GM18951 (cell line): ENCODE data around the gene IPCEF1.

ENCODE experiments used
- POLR2A ChIP-seq: IDR thresholded peaks from 4 replicates; pipeline ENCODE4 v1.6.1; 2011; ENCODE audit warnings: mild to moderate bottlenecking; ENCODE audit not compliant: insufficient read length, insufficient read depth; ENCODE audit errors: extremely low read depth
- in situ Hi-C: fragments of 300-500 bp; cut with MboI; formaldehyde crosslinking; loops from one replicate; pipeline ENCODE4 v1.12.0; 2022; ENCODE audit warnings: low sequenced_read_pairs, mixed read lengths, inconsistent platforms; ENCODE audit not compliant: unreplicated experiment

Gene IPCEF1

DNA sequence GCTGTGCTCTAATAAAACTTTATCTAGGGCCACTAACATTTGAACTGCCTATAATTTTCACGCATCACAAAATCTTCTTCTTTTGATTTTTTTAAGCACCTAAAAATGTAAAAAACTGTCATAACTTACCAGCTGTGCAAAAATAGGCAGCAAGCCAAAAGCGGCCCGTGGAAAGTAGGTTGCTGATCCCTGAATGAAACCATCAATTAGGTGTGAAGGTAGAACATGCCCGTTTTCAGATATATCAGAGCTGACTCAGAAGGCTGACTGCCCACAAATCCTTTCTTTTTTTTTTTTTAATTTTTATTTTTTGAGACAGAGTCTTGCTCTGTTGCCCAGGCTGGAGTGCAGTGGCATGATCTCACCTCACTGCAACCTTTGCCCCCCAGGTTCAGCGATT is 4.9 kb upstream of the IPCEF1 start:
- in situ Hi-C loops: loop anchor here (5.0 kb wide), 1 partner anchor 199 kb away; no protein-coding TSS in a partner anchor
- no peak for TF ChIP-seq POLR2A

DNA sequence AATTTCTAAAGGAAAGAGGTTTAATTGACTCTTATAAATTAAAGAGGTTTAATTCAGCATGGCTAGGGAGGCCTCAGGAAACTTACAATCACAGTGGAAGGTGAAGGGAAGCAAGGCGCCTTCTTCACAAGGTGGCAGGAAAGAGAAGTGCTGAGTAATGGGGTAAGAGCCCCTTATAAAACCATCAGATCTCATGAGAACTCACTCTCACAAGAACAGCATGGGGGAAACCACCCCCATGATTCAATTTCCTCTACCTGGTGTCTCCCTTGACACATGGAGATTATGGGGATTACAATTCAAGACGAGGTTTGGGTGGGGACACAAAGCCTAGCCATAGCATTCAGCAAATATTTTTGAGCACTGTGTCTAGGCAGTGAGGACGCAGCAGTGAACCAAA is 3.9 kb upstream of the IPCEF1 start:
- in situ Hi-C loops: loop anchor here (5.0 kb wide), 1 partner anchor 198 kb away; no protein-coding TSS in a partner anchor
- TF ChIP-seq POLR2A: no peak

DNA sequence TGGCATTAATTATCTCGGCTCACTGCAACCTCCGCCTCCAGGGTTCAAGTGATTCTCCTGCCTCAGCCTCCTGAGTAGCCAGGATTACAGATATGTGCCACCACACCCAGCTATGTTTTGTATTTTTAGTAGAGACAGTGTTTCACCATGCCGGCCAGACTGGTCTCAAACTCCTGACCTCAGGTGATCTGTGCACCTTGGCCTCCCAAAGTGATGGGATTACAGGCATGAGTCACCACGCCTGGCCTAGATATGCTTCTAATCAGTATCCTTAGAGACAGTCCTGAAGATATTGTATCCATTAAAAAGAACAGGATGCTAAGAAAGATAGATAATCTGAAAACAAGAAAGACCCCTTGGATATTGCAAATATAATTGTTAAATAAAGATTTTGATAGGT is 3.1 kb upstream of the IPCEF1 start:
- TF ChIP-seq POLR2A: no peak
- in situ Hi-C loops: loop anchor here (5.0 kb wide), 1 partner anchor 197 kb away; no protein-coding TSS in a partner anchor

DNA sequence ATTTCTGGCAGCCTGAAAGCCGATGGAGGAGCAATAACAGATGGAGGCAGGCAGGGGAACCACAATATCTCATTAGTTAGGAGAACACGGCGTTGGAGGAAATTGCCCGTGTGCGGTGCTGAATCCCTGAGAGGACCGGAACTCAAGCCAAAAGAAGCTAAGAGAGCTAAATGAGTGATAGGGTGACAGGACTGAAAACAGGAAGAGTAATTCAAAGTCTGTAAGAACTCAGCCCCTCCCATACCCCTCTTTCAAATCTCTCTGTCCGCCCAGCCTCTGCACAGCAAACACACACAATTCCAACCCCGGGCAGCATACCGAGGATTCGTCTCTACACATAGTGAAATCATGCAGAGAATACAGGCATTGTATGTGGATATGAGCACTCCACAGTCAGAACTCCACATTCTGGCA is 2.6 kb upstream of the IPCEF1 start:
- in situ Hi-C loops: no loop called here
- no peak for TF ChIP-seq POLR2A

DNA sequence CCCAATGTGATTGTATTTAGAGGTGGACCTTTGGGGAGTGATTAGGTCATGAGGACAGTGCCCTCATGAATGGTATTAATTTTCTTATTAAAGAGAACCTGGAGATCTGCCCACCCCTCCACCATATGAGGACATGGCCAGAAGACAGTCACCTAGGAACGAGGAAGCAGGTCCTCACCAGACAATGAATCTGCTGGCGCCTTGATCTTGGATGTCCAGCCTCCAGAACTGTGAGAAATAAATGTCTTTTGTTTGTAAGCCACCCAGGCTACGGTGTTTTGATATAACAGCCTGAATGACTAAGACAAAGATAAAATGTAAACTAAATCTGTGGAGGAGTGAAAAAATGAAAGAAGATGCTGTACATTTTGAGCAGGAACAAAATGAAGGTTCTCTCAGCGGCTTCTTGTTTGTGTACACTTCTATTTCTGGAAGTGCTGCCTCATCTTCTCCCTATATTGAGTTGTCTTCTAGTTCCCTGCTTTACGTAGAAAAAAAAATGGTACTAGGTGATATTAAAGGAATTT is 1.5 kb upstream of the IPCEF1 start:
- in situ Hi-C loops: no loop called here
- TF ChIP-seq POLR2A: no peak

DNA sequence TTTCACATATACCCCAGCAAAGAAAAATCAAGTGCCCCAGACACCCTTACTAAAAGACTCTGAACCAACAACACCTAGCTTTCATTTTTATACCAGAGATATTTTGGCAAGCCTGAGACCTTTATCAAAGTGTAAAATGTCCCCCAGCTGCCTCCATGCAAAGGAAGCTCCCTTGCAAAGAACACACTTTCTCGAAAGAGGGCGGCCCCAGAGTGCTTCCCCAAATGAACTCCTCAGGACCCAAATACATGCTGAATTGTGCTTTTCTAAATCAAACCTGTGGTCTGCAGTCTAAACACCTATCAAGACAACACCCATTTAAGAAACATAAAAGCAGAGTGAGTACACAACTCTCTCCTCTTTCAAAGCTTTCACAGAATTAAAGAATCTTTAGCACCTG is 490 bp downstream of the IPCEF1 start:
- in situ Hi-C loops: no loop called here
- peak; percentile 7 for TF ChIP-seq POLR2A

DNA sequence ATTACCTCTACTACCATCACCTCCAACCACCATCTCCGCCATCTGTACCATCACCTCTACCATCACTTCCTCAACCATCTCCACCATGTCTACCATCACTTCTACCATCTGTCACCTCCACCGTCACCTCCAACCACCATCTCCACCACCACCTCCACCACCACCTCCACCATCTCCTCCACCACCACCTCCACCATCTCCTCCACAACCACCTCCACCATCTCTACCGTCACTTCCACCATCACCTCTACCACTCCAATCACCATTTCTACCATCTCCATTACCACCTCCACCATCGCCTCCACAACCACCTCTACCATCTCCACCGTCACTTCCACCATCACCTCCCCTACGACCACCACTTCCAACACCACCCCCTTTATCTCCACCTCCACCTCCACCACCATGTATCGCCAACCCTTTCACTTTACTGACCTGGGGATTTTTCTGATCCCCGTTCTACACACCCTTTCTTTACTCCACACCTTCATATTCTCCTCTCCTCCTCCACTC is 2.3 kb downstream of the IPCEF1 start:
- in situ Hi-C loops: no loop called here
- TF ChIP-seq POLR2A: no peak

DNA sequence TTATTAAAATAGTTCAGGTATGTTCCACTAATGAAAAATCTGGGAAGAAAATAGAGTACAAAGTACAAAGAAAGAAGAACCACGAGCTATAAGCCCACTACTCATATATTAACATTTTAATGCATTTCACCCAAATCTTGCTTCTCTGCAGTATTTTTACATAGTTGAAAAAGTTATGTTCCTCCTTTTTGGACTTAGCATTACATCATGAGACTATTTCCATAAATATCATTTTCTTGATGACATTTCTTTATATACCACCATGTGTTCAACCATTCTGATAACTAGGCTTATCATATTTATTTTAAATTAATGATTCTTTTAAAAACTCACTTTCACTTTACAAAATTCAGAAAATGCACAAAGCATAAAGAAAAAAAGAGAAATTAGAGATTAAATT is 3.0 kb downstream of the IPCEF1 start:
- no peak for TF ChIP-seq POLR2A
- in situ Hi-C loops: no loop called here

DNA sequence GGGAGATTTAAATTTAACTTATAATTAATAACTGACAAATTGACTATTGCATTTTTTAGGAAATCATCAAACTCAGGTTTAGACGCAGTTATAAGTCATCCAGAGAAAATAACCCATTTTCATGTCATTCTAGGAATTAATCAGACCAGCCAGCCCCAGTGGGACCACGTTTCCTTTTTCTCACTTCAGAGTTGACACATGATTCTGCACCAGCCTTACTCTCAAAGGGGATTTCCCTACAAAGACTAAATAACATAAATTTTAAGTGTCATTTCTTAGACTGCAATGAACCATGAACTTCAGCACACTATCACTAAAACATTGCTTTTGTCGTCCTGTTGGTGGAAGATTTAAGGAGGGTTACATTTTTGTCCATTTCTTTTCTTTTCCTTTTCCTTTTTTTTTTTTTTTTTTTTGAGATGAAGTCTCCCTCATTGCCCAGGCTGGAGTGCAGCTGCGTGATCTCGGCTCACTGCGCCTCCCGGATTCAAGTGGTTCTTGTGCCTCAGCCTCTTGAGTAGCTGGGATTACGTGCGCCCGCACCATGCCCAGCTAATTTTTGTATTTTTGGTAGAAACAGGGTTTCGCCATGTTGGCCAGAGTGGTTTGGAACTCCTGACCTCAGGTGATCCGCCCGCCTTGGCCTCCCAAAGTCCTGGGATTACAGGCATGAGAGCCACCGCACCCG is 3.6 kb downstream of the IPCEF1 start:
- no peak for TF ChIP-seq POLR2A
- in situ Hi-C loops: no loop called here

DNA sequence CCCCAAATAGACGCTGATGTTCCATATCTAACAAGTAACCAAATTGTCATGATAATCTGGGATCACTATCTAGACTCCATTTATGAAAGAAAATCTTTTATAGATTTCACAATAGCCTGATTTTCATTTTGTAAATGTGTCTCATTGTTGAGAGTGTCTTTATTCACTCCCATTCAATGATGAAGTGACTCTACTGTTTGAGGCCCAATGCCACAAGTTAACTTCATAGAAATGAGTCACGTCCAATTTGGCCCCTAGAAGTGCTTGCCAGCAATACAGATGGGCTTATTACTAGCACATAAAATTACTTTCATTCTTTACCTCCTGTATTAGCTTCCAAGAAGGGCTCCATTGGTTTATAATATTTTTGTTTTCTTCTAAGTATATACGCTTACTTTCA is 6.3 kb downstream of the IPCEF1 start:
- in situ Hi-C loops: no loop called here
- TF ChIP-seq POLR2A: no peak

DNA sequence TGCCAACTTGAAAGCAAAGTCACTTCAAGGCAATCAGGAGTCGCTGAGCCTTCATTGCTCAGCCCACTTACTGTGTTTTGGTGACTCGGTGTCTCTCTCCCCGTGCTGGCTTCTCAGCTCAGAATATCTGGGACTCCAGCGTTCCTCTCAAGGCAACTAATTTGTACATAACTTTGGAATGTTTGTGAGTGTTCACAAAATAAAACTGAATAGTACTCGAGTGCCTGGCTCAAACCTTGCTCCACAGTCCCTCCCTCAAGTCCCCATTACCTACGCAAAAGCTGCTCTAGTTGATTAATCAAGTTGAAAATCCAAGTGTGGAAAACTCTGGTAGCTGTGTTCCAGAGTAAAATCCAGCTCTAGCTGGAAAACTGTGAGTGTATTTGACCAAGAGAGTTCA is 8.6 kb downstream of the IPCEF1 start:
- no peak for TF ChIP-seq POLR2A
- in situ Hi-C loops: no loop called here

DNA sequence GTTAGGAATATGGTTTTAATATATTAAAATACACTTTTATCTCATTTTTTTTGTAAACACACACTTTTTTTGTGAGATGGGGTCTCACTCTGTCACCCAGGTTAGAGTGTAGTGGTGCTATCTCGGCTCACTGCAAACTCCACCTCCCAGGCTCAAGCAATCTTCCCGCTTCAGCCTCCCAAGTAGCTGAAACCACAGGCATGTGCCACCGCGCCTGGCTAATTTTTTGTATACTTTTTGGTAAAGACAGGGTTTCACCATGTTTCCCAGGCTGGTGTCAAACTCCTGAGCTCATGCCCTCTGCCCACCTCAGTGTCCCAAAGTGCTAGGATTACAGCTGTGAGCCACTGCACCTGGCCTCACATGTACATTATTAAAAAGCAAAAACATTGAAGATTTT is 10.8 kb downstream of the IPCEF1 start:
- TF ChIP-seq POLR2A: no peak
- in situ Hi-C loops: no loop called here

DNA sequence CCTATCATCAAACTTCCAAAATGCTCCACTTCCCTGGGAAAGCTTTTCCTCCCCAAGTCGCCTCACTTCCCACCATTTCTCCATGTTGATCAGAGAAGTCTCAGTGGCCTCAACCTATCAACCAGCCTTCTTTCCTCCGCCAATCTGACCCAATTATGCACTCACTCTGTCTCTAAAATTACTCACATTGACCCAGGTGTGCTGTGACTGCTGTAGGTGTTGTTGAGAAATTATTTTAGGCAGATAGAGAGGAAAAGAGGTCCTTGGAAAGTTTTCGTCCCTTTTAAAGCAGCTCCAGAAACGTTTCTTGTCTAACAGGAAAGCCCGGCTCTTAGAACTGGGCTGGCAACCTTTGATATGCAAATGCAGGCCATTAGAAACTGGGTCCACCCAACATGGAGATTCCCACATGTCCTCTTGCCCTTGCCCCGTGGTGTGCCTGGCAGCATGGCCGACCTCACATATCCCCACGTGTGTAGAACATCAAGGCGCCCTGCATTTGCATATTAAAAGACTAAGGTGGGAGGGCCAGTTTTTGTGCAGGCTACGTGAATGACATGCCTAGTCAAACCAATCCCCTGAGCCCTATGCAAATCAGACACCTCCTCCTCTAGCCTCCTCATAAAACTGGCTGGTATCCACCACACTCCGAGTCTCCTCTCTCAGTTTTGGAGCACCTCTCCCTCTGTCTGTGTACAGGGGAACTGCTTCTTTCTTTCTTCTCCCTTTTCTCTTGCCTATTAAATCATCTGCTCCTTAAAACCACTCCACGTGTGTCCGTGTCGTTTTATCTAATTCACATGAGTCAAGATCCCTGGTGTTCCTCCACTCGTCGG is 12.9 kb downstream of the IPCEF1 start:
- in situ Hi-C loops: no loop called here

More for the DNA sequence above, 12.9 kb downstream of the IPCEF1 start:
- TF ChIP-seq POLR2A: no peak
